ENCODE measurements around the gene MT3.

MT3 gene

GRCh38 chr16:56600398-56600999 lies 11.2 kb downstream of the MT3 start:
- peaks cover 8% of the 10 kb centered on the region for H3K27me3 Mint-ChIP-seq
- no peak overlapping the region for H3K27ac Mint-ChIP-seq
- DNase-seq, result no peak
- no peaks in the 10 kb centered on the region for H3K9me3 Mint-ChIP-seq
- H3K4me1 Mint-ChIP-seq, result peaks cover 6% of the 10 kb centered on the region
- no peaks in the 10 kb centered on the region for H3K36me3 Mint-ChIP-seq (ENCODE audit: low read depth)
- no peak overlapping the region for H3K4me3 Mint-ChIP-seq
- ATAC-seq, result peak; percentile 60

GRCh38 chr16:56601325-56601724 lies 12.0 kb downstream of the MT3 start:
- ATAC-seq (no peak), DNase-seq (no peak)
- no peak overlapping the region for H3K4me3 Mint-ChIP-seq
- H3K9me3 Mint-ChIP-seq, result no peaks in the 10 kb centered on the region
- peaks cover 8% of the 10 kb centered on the region for H3K27me3 Mint-ChIP-seq
- peaks cover 11% of the 10 kb centered on the region for H3K4me1 Mint-ChIP-seq
- H3K27ac Mint-ChIP-seq, result no peak overlapping the region
- no peaks in the 10 kb centered on the region for H3K36me3 Mint-ChIP-seq (ENCODE audit: low read depth)

GRCh38 chr16:56603589-56603988 lies 14.3 kb downstream of the MT3 start:
- DNase-seq (no peak), ATAC-seq (no peak)
- Mint-ChIP-seq H3K36me3 (ENCODE audit: low read depth) (no peaks in the 10 kb centered on the region), H3K27ac (no peak overlapping the region), H3K9me3 (no peaks in the 10 kb centered on the region), H3K27me3 (peaks cover 6% of the 10 kb centered on the region), H3K4me1 (peaks cover 22% of the 10 kb centered on the region), H3K4me3 (no peak overlapping the region)

GRCh38 chr16:56604966-56605365 lies 15.6 kb downstream of the MT3 start:
- ATAC-seq (no peak), DNase-seq (no peak)
- Mint-ChIP-seq H3K27me3 (peaks cover 6% of the 10 kb centered on the region), H3K27ac (no peak overlapping the region), H3K4me1 (peaks cover 31% of the 10 kb centered on the region), H3K9me3 (no peaks in the 10 kb centered on the region), H3K36me3 (ENCODE audit: low read depth) (peaks cover 2% of the 10 kb centered on the region), H3K4me3 (no peak overlapping the region)

GRCh38 chr16:56605475-56605874 lies 16.1 kb downstream of the MT3 start:
- H3K27ac Mint-ChIP-seq, result peak overlapping the region; percentile 86
- no peak for ATAC-seq
- DNase-seq, result no peak
- no peaks in the 10 kb centered on the region for H3K9me3 Mint-ChIP-seq
- peaks cover 1% of the 10 kb centered on the region for H3K27me3 Mint-ChIP-seq
- peaks cover 2% of the 10 kb centered on the region for H3K36me3 Mint-ChIP-seq (ENCODE audit: low read depth)
- peaks cover 36% of the 10 kb centered on the region for H3K4me1 Mint-ChIP-seq
- H3K4me3 Mint-ChIP-seq, result no peak overlapping the region

- Mint-ChIP-seq H3K27ac (peak overlapping the region; percentile 86), H3K27me3 (no peaks in the 10 kb centered on the region), H3K4me1 (peaks cover 42% of the 10 kb centered on the region), H3K9me3 (no peaks in the 10 kb centered on the region), H3K36me3 (ENCODE audit: low read depth) (peaks cover 2% of the 10 kb centered on the region), H3K4me3 (no peak overlapping the region)
- DNase-seq, result no peak
- peak; percentile 6 for ATAC-seq
Observed at GRCh38 chr16:56606071-56606475, 16.7 kb downstream of the MT3 start.

- DNase-seq (no peak), ATAC-seq (no peak)
- Mint-ChIP-seq H3K27ac (peak overlapping the region; percentile 86), H3K9me3 (no peaks in the 10 kb centered on the region), H3K36me3 (ENCODE audit: low read depth) (peaks cover 2% of the 10 kb centered on the region), H3K27me3 (no peaks in the 10 kb centered on the region), H3K4me1 (peaks cover 47% of the 10 kb centered on the region), H3K4me3 (peak overlapping the region; percentile 4)
Observed at GRCh38 chr16:56606476-56607108, 17.3 kb downstream of the MT3 start.

GRCh38 chr16:56607109-56607618 lies 17.8 kb downstream of the MT3 start:
- no peak overlapping the region for H3K4me3 Mint-ChIP-seq
- peaks cover 2% of the 10 kb centered on the region for H3K36me3 Mint-ChIP-seq (ENCODE audit: low read depth)
- DNase-seq (peak; percentile 35), ATAC-seq (no peak)
- H3K27ac Mint-ChIP-seq, result peak overlapping the region; percentile 86
- peaks cover 52% of the 10 kb centered on the region for H3K4me1 Mint-ChIP-seq
- H3K9me3 Mint-ChIP-seq, result no peaks in the 10 kb centered on the region
- no peaks in the 10 kb centered on the region for H3K27me3 Mint-ChIP-seq

- Mint-ChIP-seq H3K27me3 (peaks cover 2% of the 10 kb centered on the region), H3K27ac (peak overlapping the region; percentile 86), H3K4me3 (peak overlapping the region; percentile 89), H3K4me1 (peaks cover 57% of the 10 kb centered on the region), H3K9me3 (no peaks in the 10 kb centered on the region), H3K36me3 (ENCODE audit: low read depth) (peaks cover 2% of the 10 kb centered on the region)
- ATAC-seq (no peak), DNase-seq (no peak)
Observed at GRCh38 chr16:56607675-56608042, 18.3 kb downstream of the MT3 start.

GRCh38 chr16:56608043-56608875 lies 18.9 kb downstream of the MT3 start, which contains the start of gene MT2A:
Gene MT2A (plus strand): TSS chr16:56608584. CDS start chr16:56608656, 72 bp downstream.
- Mint-ChIP-seq H3K9me3 (no peaks in the 10 kb centered on the region), H3K27me3 (peaks cover 2% of the 10 kb centered on the region), H3K27ac (peak within 1 kb of the TSS; percentile 99), H3K4me1 (peaks cover 62% of the 10 kb centered on the region), H3K4me3 (peak within 1 kb of the TSS; percentile 89), H3K36me3 (ENCODE audit: low read depth) (peaks cover 2% of the 10 kb centered on the region)
- peak; percentile 71 for ATAC-seq
- DNase-seq, result peak; percentile 91

- no peak for ATAC-seq
- Mint-ChIP-seq H3K36me3 (ENCODE audit: low read depth) (peaks cover 2% of the 10 kb centered on the region), H3K27me3 (peaks cover 2% of the 10 kb centered on the region), H3K4me3 (peak overlapping the region; percentile 89), H3K27ac (peak overlapping the region; percentile 99), H3K9me3 (no peaks in the 10 kb centered on the region), H3K4me1 (peaks cover 69% of the 10 kb centered on the region)
- no peak for DNase-seq
Observed at GRCh38 chr16:56608876-56609462, 19.6 kb downstream of the MT3 start.

GRCh38 chr16:56609463-56609921 lies 20.2 kb downstream of the MT3 start:
- ATAC-seq, result peak; percentile 25

GRCh38 chr16:56610017-56610608 lies 20.8 kb downstream of the MT3 start:
- Mint-ChIP-seq H3K27ac (peak overlapping the region; percentile 99), H3K4me3 (peak overlapping the region; percentile 89), H3K27me3 (peaks cover 2% of the 10 kb centered on the region), H3K36me3 (ENCODE audit: low read depth) (peaks cover 2% of the 10 kb centered on the region), H3K4me1 (peaks cover 81% of the 10 kb centered on the region), H3K9me3 (no peaks in the 10 kb centered on the region)
- ATAC-seq (peak; percentile 62), DNase-seq (peak; percentile 80)

More at GRCh38 chr16:56609463-56609921, 20.2 kb downstream of the MT3 start:
- DNase-seq, result peak; percentile 77
- Mint-ChIP-seq H3K27me3 (peaks cover 2% of the 10 kb centered on the region), H3K4me3 (peak overlapping the region; percentile 89), H3K36me3 (ENCODE audit: low read depth) (peaks cover 2% of the 10 kb centered on the region), H3K27ac (peak overlapping the region; percentile 99), H3K9me3 (no peaks in the 10 kb centered on the region), H3K4me1 (peaks cover 74% of the 10 kb centered on the region)

GRCh38 chr16:56610609-56611111 lies 21.3 kb downstream of the MT3 start:
- Mint-ChIP-seq H3K9me3 (no peaks in the 10 kb centered on the region), H3K36me3 (ENCODE audit: low read depth) (peaks cover 2% of the 10 kb centered on the region), H3K4me1 (peaks cover 86% of the 10 kb centered on the region), H3K27me3 (peaks cover 2% of the 10 kb centered on the region), H3K27ac (peak overlapping the region; percentile 99), H3K4me3 (peak overlapping the region; percentile 89)
- ATAC-seq (peak; percentile 31), DNase-seq (no peak)
